ENCODE measurements around the gene RINL.

DNA sequence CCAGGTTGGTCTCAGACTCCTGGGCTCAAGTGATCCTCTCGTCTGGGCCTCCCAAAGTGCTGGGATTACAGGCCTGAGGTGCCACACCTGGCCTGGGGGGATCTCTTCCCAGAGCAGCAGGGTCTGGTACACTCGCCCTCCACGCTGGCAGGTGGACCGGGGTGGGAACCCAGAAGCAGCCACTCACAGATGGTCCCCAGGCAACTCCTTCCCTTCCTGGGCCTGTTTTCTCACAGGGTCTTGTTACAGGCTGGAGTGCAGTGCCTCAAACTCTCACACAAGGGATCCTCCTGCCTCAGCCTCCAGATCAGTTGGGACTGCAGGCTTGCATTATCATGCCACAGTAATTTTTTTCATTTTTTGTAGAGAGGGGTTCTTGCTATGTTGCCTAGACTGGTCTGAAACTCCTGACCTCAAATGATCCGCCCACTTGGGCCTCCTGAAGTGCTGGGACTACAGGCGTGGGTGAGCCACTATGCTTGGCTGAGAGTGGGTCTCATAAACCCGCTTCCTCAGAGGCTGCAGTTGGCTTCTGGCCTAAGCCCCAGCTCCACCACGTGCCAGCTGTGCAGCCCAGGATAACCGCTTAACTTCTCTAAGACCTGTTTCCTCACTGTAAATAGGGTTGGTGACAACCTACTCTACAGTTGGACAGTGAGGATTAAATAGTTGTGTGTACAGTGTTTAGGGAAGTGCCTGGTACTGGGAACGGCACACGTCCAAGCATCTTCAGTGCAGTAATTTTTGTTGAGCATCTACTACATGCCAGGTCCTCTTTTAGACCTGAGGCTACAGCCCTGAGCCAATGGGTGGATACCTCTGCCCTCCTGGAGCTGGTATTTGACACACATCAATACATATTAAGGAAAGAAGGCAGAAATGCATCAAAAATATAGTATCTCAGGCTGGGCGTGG, 34.8 kb upstream of the RINL start:
- TF ChIP-seq CTCF (IDR thresholded peaks at IDR 0.05; ENCODE audit: poor library complexity, severe bottlenecking) (no peak), SMC3 (conservative IDR thresholded peaks at IDR 0.05; ENCODE audit: poor library complexity) (no peak), EZH2 (IDR thresholded peaks at IDR 0.05; ENCODE audit: borderline replicate concordance, insufficient read depth, low read length, poor library complexity, severe bottlenecking) (no peak), MXI1 (conservative IDR thresholded peaks at IDR 0.05; ENCODE audit: poor library complexity, severe bottlenecking) (no peak), EP300 (conservative IDR thresholded peaks at IDR 0.05; ENCODE audit: poor library complexity, severe bottlenecking) (no peak), POLR2AphosphoS5 (IDR thresholded peaks at IDR 0.05) (no peak), TAF1 (IDR thresholded peaks at IDR 0.05; ENCODE audit: low read depth) (no peak), RAD21 (conservative IDR thresholded peaks at IDR 0.05) (no peak)
- TF ChIP-seq, protein P1, sequence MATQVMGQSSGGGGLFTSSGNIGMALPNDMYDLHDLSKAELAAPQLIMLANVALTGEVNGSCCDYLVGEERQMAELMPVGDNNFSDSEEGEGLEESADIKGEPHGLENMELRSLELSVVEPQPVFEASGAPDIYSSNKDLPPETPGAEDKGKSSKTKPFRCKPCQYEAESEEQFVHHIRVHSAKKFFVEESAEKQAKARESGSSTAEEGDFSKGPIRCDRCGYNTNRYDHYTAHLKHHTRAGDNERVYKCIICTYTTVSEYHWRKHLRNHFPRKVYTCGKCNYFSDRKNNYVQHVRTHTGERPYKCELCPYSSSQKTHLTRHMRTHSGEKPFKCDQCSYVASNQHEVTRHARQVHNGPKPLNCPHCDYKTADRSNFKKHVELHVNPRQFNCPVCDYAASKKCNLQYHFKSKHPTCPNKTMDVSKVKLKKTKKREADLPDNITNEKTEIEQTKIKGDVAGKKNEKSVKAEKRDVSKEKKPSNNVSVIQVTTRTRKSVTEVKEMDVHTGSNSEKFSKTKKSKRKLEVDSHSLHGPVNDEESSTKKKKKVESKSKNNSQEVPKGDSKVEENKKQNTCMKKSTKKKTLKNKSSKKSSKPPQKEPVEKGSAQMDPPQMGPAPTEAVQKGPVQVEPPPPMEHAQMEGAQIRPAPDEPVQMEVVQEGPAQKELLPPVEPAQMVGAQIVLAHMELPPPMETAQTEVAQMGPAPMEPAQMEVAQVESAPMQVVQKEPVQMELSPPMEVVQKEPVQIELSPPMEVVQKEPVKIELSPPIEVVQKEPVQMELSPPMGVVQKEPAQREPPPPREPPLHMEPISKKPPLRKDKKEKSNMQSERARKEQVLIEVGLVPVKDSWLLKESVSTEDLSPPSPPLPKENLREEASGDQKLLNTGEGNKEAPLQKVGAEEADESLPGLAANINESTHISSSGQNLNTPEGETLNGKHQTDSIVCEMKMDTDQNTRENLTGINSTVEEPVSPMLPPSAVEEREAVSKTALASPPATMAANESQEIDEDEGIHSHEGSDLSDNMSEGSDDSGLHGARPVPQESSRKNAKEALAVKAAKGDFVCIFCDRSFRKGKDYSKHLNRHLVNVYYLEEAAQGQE (IDR thresholded peaks at IDR 0.05; ENCODE audit: borderline replicate concordance): no peak

Measured in neural cell (in vitro differentiated cells).